Anterior cingulate cortex (tissue), 58 donors: ENCODE results near the gene CSTF2.
A peak's percentile ranks its signal among the peaks of the same experiment; 100 is the strongest.
"Not testable (repeated sequence)": the region's sequence is repeated elsewhere in the genome, so short reads cannot be mapped to it uniquely, and the experiment has no call there.

Experiments
- DNase-seq, 58 donors: peaks; one replicate each; lab custom pipeline; 2025; lab: John Stamatoyannopoulos, UW

The CSTF2 gene

DNA sequence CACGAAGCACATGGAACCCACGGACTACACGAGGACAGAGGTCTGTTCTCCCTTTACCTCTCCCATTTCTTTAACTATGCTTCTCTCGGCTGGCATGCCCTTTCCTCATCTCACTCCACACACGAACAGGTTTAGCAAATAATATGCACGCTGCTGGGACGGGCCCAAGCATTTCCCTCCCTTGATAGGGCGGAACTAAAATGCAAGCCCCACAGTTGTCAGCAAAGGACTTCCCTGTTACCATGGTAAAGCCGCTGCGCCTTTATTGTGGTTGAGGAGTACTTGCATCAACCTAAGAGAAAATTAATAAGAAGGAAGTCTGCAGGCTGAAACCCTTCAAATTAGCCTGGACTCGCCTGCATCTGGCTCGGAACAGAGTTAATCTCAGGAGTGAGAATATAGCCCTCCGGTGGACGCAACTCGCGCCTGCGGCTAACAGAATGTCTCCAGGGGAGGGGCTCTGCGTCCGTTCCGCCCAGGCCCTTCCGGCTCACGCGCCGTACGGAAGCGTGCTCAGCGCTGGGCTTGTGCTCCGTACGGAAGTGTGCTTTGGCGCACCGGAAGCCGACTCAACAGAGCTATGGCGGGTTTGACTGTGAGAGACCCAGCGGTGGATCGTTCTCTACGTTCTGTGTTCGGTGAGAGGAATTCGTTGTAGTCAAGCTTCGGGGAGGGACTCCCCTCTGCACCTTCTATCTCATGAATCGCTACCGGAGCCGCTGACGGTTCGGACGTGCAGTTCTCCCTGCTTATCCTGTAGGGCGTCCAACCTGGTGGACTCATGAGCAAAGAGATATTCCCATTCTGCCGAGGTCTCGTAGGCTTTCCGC lies at the start of gene CSTF2:
CSTF2 (plus strand) TSS at position 555 of the 830 bp plus-strand sequence; CDS start at position 581, 26 bp downstream.
- DNase-seq, result peak; percentile 4 to 85 (median 65)

- DNase-seq, result not testable (repeated sequence)
Observed at GRCh38 chrX:100796371-100796770, 23.8 kb upstream of the CSTF2 start.

DNA sequence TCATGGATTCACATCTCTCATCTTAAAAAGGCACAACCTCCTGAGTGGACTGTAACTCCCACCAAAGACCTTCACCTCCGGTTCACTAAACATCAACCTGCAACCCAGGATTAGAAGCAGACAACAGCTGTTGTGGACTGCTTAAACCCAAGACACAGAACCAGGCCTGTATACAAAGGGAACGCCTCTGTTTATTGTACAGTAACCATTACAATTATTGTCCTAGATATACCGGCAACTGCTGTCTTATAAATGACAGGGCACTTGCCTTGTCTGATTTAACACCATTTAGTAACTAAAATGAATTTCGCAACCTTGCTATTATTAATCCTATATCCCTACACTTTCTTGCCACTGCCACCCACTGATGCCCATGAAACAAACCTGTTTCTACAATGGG lies 22.8 kb upstream of the CSTF2 start:
- DNase-seq, result no peak

DNA sequence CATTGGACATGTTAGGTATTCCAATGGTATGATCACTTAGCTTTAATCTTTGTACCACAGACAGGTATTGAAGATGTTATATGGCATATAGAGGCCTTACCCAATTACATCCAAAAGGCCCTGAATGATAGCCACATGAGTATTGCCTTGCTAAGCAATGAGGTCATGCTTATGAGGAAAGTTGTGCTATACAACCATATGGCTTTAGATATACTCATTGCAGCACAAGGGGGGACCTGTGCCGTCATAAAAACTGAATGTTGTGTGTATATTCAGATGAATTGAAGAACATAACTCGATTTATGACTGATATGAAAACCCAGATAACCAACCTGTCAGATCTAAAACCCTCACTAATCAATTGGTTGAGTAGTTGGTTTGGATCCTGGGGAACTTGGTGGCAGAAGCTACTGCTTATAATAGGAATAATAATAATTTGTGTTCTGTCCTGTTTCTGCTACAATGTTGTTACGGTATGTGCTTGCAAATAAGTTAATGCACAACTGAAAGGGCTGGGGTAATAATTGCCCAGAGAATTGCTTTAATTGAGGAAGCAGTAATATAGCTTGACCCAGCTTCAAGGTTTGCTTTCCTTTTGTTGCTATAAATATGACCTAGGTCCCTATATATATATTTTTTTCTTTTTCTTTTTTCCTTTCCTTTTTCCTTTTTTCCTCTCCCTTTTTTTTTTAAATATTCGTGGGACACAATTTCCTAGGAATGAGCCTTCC lies 21.5 kb upstream of the CSTF2 start:
- DNase-seq, result no peak

- DNase-seq, result no peak
Observed at GRCh38 chrX:100802843-100803242, 17.3 kb upstream of the CSTF2 start.

- DNase-seq, result no peak
Observed at GRCh38 chrX:100804780-100805179, 15.4 kb upstream of the CSTF2 start.

- not testable (repeated sequence) for DNase-seq
Observed at GRCh38 chrX:100808265-100808664, 11.9 kb upstream of the CSTF2 start.

DNA sequence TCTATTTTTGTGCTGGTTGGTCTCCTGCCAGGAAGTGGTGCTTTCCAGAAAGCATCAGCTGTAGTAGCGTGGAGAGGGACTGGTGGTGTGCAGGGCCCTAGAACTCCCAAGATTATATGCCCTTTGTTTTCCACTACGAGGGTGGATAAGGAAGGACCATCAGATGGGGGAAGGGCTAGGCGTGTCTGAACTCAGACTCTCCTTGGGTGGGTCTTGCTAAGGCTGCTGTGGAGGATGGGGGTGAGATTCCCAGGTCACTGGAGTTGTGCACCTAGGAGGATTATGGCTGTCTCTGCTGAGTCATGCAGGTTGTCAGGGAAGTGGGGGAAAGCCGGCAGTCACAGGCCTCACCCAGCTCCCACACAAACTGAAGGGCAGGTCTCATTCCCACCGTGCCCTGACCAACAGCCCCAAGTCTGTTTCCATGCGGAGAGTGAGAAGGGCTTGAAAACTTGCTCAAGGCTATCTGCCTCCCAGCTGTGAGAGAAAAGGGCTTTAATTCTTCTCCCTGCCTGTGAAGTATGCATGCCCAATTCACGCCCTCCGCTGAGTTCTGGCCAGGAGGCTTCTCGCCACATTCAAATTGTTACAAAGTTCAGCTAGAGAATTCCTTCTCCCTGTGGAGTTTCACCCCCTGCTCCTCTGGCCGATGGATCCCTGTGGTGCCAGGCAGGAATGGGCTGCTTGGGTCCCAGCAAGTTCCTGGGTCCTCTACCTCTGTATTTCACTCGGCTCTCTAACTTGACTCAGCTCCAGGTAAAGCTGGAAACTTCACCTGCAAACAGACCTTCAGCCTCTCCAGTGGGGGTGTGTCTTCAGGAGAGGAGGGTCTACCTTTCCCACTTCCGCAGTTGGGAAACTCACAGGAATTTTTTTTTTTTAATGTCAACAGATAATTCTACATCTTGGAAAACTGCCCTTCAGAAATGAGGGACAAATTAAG lies 7.7 kb upstream of the CSTF2 start:
- no peak for DNase-seq

GRCh38 chrX:100817340-100817739 lies 2.9 kb upstream of the CSTF2 start:
- no peak for DNase-seq

DNA sequence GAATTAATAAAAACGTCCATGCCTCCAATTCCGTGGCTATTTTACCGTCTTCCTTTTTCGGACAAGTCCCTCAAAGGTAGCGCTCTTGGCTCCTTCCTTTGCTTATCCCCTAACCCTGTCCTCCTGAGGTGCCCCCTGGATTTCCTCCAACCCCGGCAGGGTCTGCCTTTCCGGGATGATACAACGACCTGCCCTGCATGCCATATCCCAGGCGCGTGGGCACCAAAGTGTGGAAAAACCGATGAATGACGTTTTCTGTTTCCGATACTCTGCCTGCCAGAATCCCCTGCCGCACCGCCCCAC lies 706 bp upstream of the CSTF2 start:
- peak in 2 of 58 donors; percentile 0 to 1 for DNase-seq

DNA sequence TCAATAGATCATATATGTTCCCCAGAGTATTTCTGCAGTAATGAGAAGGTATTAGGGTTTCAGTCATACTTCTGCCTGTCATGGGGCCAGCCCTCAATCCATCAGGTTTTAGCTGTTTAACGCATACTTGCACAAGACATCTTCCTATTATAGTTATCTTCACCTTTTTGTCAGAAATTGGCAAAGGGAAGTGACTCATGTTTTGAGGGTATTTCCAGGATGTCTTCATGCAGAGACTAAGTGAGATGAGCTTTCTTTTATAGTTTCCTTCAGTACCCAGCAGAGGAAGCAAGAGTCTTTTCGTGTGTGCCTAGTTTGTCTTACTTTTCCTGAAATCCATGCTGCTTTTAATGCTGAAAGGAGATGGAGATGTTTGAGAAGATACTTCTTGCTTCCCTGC lies 9.5 kb downstream of the CSTF2 start:
- DNase-seq, result no peak

GRCh38 chrX:100830143-100830542 lies 10.0 kb downstream of the CSTF2 start:
- DNase-seq, result no peak

- no peak for DNase-seq
Observed at GRCh38 chrX:100830547-100830946, 10.4 kb downstream of the CSTF2 start.

GRCh38 chrX:100831219-100831946 lies 11.2 kb downstream of the CSTF2 start:
- DNase-seq, result no peak

GRCh38 chrX:100850317-100850716 lies 30.1 kb downstream of the CSTF2 start:
- DNase-seq, result no peak

GRCh38 chrX:100852810-100853209 lies 32.6 kb downstream of the CSTF2 start:
- DNase-seq, result no peak

DNA sequence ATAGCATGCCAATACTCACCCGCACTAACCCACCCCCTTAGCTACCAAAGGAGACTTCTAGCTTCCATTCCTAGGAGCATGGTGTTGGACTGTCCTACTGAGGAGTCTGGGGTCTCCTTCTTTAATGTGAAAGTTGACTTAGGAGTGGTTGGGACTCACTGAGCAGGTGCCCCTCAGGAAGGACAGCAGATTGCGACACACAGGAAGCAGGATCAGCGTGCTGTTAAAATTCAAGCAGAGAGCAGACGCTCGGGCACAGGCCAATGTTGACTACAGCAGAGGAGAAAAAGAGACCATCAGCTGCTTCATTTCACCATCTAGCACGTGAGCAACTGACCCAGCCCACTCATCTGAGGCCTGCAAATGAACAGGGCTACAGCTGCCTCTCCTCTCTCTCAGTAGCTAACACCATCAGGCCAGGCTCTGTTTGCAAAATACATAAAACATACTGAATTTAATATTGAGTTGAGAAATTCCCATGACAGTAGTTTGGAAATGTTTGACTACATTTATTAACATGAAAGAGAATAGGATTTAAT lies 43.2 kb downstream of the CSTF2 start:
- DNase-seq, result no peak

DNA sequence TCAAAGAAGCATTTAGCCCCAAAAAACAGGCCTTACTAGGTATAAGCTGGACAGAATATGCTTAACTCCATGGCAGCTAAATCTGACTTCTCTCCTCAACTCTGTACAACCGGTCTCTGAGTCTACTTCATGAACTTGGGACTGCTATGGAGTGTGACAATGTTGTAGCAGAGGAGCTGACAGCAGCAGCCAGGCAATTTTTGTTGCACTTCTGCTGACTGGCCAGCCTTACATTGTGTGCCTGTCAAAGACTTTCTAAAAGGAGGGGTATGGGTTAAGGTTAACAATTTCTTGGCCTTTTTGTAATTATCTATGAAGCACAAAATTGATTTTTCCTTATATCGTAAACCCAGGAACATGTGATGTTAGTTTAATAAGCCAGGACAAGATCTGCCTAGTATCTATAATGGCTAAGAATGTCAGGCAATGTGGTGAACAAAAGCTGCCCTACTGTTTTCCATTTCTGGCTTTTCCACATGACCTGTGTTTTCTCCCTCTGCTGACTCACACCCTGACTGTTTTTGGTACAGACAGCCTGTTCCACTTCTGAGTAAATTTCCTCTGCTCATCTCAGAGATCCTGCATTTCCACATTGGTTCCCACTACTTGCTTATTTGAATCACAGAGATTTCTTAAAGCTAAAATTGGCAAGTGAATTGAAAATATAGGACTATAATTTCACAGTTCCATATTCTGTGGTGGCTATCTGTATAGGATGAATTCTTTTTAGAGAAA lies 44.6 kb downstream of the CSTF2 start:
- peak in 17 of 58 donors; percentile 0 to 23 (median 0) for DNase-seq

DNA sequence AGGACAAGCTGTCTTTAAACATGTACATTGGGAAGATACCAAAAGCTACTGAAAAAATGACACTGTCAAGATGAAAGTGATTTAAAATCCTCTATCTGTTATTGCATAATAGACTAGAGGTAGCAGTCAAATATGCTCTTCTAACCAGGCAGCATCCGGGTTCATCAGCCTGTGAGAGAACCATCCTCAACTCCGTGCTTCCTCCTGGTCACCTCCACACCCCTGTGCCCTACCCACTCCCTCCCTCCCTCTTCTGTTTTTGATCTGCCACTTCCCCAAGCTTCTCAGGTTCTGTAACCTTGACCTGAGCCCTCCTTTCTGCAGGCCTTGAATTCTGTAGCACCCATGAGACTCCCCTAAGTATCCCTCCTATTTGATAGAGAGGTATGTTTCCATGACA lies 48.1 kb downstream of the CSTF2 start:
- DNase-seq, result no peak
